Measurements from ENCODE around the gene TPO.
"Not testable (repeated sequence)": the region's sequence is repeated elsewhere in the genome, so short reads cannot be mapped to it uniquely, and the experiment has no call there.

TPO gene

DNA sequence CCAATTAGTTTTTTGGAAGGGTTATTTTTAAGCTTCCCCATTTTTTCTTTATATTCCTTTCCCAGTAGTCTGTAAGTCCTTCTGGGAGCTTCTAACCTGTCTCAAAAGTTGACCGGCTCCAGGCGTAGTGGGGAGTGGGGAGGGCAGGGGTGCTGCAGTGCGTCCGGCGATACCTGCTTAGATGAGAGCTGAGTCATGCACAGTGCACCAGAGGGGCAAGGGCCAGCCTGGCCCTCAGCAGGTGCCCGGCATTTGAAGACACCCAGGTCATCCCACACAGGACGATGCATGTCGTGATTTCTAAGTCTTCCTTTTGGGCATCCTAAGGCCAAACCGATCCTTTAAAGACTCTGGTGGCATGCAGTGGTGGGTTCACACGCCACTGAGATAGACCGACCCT lies 73.4 kb downstream of the TPO start:
- no peak for DNase-seq (ENCODE audit: low read depth in 2 of 2)
- TF ChIP-seq, protein P1, sequence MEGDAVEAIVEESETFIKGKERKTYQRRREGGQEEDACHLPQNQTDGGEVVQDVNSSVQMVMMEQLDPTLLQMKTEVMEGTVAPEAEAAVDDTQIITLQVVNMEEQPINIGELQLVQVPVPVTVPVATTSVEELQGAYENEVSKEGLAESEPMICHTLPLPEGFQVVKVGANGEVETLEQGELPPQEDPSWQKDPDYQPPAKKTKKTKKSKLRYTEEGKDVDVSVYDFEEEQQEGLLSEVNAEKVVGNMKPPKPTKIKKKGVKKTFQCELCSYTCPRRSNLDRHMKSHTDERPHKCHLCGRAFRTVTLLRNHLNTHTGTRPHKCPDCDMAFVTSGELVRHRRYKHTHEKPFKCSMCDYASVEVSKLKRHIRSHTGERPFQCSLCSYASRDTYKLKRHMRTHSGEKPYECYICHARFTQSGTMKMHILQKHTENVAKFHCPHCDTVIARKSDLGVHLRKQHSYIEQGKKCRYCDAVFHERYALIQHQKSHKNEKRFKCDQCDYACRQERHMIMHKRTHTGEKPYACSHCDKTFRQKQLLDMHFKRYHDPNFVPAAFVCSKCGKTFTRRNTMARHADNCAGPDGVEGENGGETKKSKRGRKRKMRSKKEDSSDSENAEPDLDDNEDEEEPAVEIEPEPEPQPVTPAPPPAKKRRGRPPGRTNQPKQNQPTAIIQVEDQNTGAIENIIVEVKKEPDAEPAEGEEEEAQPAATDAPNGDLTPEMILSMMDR (IDR thresholded peaks at IDR 0.05; ENCODE audit: low read depth, low read length) = no peak
- no peak overlapping the region for H3K4me3 ChIP-seq (replicated peaks in 1 of 2; ENCODE audit: low read depth in 2 of 2, low read length in 2 of 2)

DNA sequence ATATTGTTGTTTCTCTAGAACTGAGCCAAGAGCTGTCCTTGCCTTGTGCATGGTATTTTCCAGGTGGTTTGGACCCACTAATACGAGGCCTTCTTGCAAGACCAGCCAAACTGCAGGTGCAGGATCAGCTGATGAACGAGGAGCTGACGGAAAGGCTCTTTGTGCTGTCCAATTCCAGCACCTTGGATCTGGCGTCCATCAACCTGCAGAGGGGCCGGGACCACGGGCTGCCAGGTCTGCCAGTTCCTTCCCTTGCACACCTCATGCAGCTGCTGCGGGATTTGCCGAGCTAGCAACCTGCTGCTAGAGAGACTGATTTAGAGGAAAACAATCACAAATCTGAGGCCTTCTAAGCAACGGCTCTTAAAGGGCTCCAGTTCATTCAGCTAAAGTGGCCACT lies 74.5 kb downstream of the TPO start:
- TF ChIP-seq, protein P1 (IDR thresholded peaks at IDR 0.05; ENCODE audit: low read depth, low read length) = no peak
- H3K4me3 ChIP-seq (replicated peaks in 1 of 2; ENCODE audit: low read depth in 2 of 2, low read length in 2 of 2) = no peak overlapping the region
- DNase-seq (ENCODE audit: low read depth in 2 of 2) = no peak

DNA sequence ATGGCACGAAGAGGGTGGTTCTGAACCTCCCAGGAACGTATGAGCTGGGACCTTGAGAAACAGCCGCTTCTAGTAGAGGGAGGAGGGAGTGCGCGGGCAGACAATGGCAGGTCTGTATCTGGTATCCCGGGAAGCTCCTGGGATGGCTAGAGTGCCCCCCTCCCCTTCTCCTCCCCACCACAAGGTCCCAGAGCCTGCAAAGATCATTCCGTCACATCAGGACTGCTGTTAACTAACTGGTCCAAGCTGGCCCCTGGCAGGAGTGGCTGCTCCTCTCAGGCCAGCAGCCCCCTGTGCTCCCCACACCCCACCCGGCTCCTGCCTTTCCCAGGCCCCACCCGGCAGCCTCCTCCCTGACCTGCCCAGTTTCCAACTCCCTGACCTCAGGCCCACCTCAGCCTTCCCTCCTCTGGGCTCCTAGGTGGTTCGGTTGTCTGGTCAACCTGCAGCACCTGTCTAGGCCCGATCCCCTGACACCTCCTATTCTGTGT lies 75.0 kb downstream of the TPO start:
- H3K4me3 ChIP-seq (replicated peaks in 1 of 2; ENCODE audit: low read depth in 2 of 2, low read length in 2 of 2) = no peak overlapping the region
- TF ChIP-seq, protein P1 (IDR thresholded peaks at IDR 0.05; ENCODE audit: low read depth, low read length) = no peak
- DNase-seq (ENCODE audit: low read depth in 2 of 2) = no peak

DNA sequence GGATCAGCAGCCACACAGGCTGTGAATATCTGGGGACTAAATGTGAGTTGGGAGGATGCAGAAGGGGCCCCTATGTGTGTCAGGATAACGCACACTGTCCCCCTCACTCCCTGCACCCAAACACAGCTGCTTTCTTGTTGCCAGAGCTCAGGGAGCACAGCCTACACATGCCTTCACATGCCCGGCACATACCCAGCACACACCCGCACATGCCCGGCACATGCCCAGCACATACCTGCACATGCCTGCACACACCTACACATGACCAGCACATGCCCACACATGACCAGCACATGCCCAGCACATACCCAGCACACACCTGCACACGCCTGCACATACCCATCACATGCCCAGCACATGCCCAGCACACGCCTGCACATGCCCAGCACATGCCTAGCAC lies 75.6 kb downstream of the TPO start:
- TF ChIP-seq, protein P1 (IDR thresholded peaks at IDR 0.05; ENCODE audit: low read depth, low read length) = no peak
- no peak overlapping the region for H3K4me3 ChIP-seq (replicated peaks in 1 of 2; ENCODE audit: low read depth in 2 of 2, low read length in 2 of 2)
- no peak for DNase-seq (ENCODE audit: low read depth in 2 of 2)

DNA sequence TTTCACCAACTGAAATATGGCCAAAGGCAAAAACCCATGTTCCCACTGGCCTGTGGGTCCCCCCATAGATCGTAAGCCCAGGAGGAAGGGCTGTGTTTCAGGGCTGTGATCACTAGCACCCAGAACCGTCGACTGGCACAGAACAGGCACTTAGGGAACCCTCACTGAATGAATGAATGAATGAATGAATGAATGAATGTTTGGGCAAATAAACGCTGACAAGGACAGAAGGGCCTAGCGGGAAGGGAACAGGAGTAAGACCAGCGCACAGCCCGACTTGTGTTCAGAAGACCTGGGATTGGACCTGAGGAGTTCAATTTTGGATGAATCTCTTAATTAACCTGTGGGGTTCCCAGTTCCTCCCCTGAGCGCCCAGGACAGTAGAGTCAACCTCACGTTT lies 76.2 kb downstream of the TPO start:
- TF ChIP-seq, protein P1 (IDR thresholded peaks at IDR 0.05; ENCODE audit: low read depth, low read length) = no peak
- H3K4me3 ChIP-seq (replicated peaks in 1 of 2; ENCODE audit: low read depth in 2 of 2, low read length in 2 of 2) = no peak overlapping the region
- no peak for DNase-seq (ENCODE audit: low read depth in 2 of 2)

DNA sequence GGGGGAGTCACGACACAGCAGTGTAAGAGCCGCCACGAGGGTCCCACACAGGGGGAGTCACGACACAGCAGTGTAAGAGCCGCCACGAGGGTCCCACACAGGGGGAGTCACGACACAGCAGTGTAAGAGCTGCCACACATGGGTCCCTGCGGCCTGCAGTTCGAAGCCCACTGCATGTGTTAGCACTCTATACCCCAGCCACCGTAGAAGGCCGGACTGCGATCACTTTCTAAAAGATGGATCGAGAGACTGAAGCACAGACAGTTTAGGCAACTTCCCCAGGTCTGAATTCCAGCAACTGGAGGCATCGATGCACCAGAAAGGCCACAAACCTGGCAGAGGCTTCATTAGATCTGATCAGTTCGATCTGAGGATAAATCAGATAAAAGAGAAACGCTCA lies 77.1 kb downstream of the TPO start:
- H3K4me3 ChIP-seq (replicated peaks in 1 of 2; ENCODE audit: low read depth in 2 of 2, low read length in 2 of 2); DNase-seq (ENCODE audit: low read depth in 2 of 2): not testable (repeated sequence)

DNA sequence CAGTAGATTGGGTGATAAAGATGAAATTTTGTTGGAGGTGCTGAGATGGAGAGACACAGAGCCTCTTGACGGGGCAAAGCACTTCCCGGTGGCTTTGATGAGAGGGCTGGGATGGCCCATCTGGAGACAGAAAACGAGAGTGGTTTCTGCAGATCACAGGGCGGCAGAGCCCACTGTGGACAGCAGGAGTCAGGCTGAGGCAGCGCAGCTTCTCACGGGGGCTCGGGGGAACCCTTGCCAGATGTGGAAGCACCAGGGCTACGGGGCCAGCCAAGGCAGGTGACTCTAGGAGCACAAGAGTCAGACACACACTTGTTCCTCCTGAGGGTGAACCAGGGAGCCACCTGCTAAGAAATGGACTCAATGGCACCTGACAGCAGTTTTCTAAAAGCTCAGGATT lies 78.5 kb downstream of the TPO start:
- no peak for DNase-seq (ENCODE audit: low read depth in 2 of 2)
- H3K4me3 ChIP-seq (replicated peaks in 1 of 2; ENCODE audit: low read depth in 2 of 2, low read length in 2 of 2) = no peak overlapping the region
- TF ChIP-seq, protein P1 (IDR thresholded peaks at IDR 0.05; ENCODE audit: low read depth, low read length) = no peak

DNA sequence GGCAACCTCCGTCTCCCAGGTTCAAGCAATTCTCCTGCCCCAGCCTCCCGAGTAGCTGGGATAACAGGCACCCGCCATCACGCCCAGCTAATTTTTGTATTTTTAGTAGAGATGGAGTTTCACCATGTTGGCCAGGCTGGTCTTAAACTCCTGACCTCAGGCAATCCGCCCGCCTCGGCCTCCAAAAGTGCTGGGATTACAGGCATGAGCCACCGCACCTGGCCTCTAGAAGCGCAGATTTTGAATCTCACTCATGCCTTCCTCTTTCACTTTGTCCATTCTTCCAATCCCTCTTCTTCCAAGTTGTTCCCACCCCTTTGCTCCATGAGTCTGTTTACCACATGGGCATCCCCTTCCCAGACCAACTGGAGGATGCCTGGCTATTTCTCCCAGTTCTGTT lies 79.0 kb downstream of the TPO start:
- not testable (repeated sequence) for DNase-seq (ENCODE audit: low read depth in 2 of 2); H3K4me3 ChIP-seq (replicated peaks in 1 of 2; ENCODE audit: low read depth in 2 of 2, low read length in 2 of 2)
